GM21717 (cell line): Measurements from ENCODE around the gene TET2.
"Not testable (repeated sequence)": the region's sequence is repeated elsewhere in the genome, so short reads cannot be mapped to it uniquely, and the experiment has no call there.

ENCODE experiments used
- ATAC-seq: cut with Tn5 transposase; IDR thresholded peaks from one replicate; pipeline ENCODE4 v1.9.1; 2021; ENCODE audit warnings: mild to moderate bottlenecking, moderate library complexity; ENCODE audit not compliant: unreplicated experiment

The TET2 gene

DNA sequence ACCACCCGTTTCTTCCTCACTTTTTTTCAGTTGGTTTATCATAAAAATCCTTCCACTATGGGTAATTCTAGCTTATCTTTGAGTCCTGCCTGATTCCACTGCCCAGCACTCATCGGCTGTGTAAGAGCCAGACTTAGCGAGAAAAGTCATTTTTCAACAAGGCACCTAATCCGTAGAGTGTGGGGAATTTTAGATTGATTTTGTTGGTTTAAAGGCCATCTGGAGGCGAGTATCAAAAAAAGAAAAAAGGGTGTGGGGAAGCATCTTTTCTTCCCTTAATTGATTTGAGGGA, 134.4 kb downstream of the TET2 start:
- ATAC-seq = no peak

DNA sequence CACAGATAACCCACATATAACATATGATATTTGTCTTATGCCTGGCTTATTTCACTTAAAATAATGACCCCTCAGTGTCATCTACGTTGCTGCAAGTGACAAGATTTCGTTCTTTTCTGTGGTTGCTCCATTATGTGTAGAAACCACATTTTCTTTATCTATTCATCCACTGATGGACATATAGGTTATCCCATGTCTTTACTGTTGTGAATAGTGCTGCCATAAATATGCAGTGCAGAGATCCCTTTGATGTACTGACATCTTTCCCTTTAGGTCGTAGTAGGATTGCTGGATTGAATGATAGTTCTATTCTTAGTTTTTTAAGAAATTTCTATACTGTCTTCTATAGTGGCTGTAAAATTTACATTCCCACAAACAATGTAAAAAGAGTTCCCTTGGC, 135.8 kb downstream of the TET2 start:
- no peak for ATAC-seq

DNA sequence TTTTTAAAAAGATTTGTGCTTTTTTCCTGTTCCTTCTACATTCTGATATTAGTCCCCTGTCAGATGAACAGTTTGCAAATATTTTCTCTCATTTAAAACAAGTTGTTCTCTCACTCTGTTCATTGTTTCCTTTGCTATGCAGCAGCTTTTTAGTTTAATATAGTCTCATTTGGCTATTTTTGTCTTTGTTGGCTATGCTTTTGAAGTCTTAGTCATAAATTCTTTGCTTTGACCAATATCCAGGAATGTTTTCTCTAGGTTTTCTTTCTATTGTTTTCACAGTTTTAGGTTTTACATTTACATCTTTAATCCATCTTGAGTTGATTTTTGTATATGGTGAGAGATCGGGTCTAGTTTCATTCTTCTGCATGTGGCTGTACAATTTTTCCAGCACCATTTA, 136.8 kb downstream of the TET2 start:
- no peak for ATAC-seq

DNA sequence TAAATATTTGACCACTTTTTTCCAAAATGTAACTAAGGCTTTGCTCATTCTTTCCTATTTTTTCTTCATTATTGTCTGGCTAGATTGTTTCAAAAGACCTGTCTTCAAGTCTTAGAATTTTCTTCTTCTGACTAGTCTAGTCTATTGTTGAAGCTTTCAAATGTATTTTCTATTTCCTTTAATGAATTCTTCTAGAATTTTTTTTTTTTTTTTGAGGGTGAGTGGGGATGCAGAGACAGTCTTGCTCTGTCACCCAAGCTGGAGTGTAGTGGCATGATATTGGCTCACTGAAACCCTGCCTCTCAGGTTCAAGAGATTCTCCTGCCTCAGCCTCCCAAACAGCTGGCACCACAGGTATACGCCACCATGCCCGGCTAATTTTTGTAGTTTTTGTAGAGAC, 141.4 kb downstream of the TET2 start:
- ATAC-seq = no peak

DNA sequence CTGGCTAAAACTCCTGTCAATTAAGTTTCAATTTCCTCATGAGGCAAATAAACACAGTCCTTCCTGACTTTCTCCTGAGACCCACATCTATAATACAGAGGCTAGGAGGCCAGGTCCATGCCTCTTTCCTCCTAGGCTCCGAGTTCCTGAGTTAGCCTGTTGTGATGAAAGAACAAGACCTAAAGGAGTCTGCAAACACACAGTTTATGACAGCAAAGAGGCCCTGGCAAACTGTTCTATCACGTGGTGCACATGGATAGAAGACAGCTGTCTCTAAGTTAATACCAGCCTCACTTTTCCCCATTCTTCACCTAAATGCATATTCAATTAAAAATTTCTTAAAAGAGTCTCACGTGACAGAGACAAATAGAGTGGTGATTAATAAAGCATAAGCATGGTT, 145.2 kb downstream of the TET2 start:
- ATAC-seq = no peak

DNA sequence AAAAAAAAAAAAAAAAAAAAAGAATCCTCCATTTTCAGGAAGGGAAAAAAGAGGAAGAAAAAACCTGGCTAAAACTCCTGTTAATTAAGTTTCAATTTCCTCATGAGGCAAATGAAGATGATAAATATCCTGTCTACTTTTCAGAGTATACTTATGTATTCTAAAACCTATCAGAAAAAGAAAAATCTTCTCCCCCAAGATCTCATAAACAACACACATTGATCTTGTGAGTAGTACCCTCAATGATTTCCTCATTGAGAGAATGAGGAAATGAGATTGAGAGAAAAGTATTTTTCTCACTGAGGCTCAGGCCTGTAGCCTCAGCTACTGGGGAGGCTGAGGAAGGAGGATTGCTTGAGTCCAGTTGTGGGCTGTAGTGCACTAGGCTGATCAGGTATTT, 146.7 kb downstream of the TET2 start:
- ATAC-seq = no peak

DNA sequence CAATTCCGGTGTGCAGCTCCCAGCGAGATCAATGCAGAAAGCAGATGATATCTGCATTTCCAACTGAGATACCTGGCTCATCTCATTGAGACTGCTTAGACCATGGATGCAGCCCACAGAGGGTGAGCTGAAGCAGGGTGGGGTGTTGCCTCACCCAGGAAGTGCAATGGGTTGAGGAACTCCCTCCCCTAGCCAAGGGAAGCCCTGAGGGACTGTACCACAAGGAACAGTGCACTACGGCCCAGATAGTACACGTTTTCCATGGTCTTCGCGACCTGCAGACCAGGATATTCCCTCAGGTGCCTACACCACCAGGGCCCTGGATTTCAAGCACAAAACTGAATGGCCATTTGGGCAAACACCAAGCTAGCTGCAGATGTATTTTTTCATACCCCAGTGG, 150.0 kb downstream of the TET2 start:
- ATAC-seq = no peak

DNA sequence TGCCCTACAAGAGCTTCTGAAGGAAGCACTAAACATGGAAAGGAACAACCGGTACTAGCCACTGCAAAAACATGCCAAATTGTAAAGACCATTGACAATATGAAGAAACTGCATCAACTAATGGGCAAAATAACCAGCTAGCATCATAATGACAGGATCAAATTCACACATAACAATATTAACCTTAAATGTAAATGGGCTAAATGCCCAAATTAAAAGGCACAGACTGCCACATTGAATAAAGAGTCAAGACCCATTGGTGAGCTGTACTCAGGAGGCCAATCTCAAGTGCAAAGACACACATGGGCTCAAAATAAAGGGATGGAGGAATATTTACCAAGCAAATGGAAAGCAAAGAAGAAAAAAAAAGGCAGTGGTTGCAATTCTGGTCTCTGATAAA, 152.4 kb downstream of the TET2 start:
- ATAC-seq = not testable (repeated sequence)

DNA sequence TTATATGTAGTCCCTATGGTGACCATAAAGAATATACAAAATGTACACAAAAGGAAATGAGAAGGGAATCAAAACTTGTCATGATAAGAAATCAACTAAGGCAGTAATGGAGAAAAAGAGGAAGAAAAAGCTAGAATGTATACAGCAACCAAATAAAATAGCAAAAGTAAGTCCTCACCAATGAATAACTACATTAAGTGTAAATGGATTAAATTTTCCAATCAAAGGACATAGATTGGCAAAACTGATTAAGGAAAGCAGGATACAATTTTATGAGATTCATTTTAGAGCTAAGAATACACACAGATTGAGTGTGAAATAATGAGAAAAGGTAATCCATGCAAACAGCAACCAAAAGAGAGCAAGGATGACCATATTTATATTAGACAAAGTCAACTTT, 157.4 kb downstream of the TET2 start:
- ATAC-seq = no peak

DNA sequence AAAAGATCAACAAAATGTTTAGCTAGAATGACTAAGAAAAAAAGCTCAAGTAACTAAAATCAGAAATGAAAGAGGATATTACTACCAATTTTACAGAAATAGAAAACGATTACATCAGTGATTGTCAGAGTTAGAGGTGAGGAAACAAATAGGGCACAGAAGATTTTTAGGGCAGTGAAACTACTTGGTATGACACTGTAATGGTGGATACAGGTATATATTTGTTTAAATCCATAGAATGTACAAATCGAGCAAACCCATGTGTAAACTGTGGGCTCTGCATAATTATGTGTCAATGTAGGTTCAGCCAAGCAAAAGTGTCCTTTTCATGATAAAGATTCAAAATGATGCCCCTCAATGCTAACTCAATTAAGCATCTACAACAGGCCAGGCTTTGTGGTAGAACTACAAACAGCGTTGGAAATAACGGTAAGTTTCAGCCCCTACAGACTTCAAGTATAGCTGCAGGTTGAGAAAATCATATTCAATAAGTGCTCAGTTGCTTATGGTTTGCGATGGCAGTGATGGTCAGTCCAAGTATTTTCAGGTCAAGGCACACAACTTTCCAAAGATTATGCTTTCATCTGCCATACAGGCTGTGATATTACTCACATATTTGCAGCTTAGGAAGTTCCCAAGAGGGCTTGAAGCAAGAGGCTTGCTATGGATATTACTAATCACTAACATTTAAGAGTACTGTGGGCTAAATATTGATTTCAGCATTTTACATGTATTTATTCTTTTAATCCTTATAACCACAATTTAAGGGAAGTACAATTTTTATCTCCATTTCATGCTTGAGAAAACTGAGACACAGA, 158.6 kb downstream of the TET2 start:
- ATAC-seq = peak; percentile 47

DNA sequence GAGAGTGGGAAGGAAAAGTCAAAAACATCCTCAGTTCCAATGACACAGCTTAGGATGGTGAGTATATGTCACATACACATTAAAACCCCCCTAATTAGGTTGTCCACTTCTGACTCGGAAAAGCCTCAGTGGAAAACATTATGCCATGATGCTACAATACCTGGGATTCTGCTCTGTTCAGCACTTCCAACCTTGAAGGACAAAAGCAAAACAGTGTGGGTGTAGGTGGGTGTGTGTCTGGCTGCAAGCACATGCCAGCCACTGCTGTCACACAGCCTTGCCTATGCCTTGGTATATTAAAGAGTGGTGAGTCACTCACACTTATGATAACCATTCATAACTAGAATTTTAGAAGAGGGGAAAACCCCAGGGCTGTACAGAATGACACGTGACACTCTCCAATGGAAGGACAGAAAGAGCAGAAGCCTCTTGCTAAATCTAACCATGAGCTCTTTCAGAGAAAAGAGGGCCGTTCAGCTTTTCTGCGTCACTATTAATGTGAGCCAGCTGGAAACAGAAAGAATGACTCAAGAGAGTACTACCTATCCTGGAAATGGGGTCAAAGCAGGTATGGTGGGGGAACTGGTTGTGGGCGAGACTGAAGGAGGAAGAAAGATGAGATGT, 159.6 kb downstream of the TET2 start:
- ATAC-seq = peak; percentile 90

DNA sequence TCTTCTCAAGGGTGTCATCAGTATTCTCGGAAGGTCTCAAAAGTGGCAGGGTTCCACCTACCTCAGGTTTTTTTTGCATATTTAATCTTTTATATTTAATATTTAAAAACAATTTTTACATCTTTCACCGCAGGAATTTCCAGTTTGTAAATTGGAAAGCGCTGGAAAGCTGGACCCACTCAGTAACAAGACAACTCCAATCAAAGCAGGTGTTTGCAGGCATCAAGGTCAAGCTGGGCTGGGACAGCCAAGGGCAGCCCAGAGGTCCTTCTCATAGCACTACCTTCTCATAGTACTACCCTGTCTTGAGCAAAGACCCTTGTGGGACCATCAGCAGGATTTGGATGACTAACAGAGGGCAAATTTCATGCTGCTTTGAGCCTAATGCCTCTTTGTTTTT, 160.1 kb downstream of the TET2 start:
- ATAC-seq = no peak

DNA sequence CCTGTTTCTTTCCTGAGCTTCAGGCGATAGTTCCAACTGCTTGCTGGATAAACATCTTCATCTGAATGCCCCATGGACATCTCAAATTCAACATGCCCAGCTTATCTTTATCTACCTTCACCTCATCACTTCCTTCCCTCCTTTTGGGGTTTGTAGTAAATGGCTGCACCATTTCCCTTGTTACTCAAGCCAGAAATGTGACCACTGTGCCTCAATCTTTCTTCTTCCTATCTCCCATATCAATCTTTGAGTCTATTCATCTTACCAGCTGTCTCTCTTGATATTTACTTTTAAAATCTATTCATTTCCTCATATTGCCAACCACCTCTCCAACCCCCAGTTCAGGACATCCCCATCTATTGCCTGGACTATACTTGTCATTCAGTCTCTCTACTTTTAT, 171.8 kb downstream of the TET2 start:
- no peak for ATAC-seq

DNA sequence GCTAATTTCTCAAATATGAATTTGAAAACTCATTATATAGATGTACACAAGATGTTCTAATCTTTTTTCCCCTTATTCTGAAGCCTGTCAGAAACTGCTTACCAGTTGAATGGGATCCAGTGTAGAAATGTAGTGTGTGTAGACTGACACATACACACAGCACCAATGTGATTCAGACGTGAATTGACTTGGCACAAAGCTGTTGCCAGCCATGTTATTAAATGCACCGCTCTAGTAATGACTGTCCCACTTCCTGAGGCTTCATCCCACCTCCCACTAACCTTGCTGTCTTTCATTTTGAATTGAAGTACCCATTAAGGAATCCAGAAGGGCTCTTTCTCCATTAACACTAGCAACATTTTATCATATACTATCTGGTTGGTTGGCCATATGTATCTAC, 180.5 kb downstream of the TET2 start:
- no peak for ATAC-seq

DNA sequence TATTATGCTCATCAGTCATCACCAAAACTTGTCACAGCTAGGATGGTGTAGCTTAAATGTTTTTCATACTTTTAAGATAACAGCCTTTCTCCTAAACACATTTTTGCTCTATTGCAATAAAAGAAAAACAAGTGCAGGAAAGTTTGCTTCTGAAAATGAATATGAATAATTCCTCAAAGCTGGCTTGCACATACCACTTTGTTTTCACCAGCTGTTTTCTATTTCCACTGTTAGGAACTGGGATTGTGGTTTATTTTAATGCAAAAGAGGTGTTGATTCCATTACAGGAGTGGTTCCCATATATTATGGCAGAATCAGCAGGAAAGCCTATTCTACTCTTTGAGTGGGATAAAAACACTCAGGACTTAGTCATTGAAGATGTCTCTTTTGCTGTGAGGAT, 181.3 kb downstream of the TET2 start:
- ATAC-seq = no peak

DNA sequence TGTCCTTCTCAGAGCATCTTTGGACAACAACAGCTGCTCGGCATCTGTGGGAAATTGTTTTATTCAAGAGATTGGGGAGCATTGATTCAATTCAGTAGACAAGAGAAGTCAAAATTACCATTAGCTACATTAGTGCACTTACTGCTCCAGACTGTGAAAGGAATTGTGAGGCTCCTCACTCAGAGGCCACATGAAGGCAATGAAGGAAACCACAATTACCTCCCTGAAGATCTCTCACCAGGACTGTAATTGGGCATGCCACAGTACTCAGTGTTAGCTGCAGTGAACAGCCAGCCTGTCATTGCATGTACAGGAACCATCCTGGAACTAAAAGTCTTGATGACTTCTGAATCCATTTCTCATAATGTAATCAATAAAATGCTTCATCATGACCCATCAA, 182.4 kb downstream of the TET2 start:
- ATAC-seq = no peak
